Measurements from ENCODE around the gene CSNK1A1. TPM values are rescaled to one million over a fixed set of nuclear protein-coding genes. Genes with fewer than 3 reads are reported as not detected.
"Not testable (repeated sequence)": the region's sequence is repeated elsewhere in the genome, so short reads cannot be mapped to it uniquely, and the experiment has no call there.

CSNK1A1 gene
- total RNA-seq, 2 experiments from 2014 or later: 176 to 187 TPM

DNA sequence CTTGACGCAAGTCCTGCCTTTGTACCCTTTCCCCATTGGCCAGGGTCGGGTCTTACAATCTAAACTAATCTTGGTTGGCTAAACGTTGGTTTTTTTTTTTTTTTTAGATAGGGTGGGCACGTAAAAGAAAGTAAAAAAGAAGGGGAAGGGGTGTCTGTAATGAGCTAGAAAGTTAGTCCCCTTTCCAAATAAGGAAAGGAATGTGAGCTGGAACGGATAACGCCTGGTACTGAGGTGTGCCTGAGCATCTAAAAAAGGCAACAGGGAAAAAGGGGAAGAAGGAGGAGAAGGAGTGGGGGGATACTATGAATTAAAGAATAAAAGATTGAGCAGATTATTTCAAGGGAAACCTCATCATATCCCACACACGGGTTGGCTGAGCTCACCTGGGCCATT, 105.9 kb downstream of the CSNK1A1 start:
- no TSS peak for BruUV-seq (replicated peaks)
- H3K27ac ChIP-seq (ENCODE audit: low read depth, low read length, poor library complexity, severe bottlenecking): no peak overlapping the region
- H3K4me3 ChIP-seq (ENCODE audit: low read depth, low read length, poor library complexity, severe bottlenecking): no peak overlapping the region
- intact Hi-C loops (cut with micrococcal nuclease; ENCODE audit: unreplicated experiment): no loop called here
- TF ChIP-seq, protein P1, sequence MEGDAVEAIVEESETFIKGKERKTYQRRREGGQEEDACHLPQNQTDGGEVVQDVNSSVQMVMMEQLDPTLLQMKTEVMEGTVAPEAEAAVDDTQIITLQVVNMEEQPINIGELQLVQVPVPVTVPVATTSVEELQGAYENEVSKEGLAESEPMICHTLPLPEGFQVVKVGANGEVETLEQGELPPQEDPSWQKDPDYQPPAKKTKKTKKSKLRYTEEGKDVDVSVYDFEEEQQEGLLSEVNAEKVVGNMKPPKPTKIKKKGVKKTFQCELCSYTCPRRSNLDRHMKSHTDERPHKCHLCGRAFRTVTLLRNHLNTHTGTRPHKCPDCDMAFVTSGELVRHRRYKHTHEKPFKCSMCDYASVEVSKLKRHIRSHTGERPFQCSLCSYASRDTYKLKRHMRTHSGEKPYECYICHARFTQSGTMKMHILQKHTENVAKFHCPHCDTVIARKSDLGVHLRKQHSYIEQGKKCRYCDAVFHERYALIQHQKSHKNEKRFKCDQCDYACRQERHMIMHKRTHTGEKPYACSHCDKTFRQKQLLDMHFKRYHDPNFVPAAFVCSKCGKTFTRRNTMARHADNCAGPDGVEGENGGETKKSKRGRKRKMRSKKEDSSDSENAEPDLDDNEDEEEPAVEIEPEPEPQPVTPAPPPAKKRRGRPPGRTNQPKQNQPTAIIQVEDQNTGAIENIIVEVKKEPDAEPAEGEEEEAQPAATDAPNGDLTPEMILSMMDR (conservative IDR thresholded peaks at IDR 0.05; ENCODE audit: low read length): no peak
- no peak for TF ChIP-seq EZH2phosphoT487 (IDR thresholded peaks at IDR 0.05; ENCODE audit: borderline replicate concordance, low read depth, low read length)
- CTCF ChIA-PET (ENCODE audit: unreplicated experiment): interaction anchor here (0.5 to 1.1 kb wide), 4 partner anchors 87 to 918 kb away, joined by 3 to 6 read pairs (median 3); partner anchors contain the start of gene PCYOX1L
- no peaks in the 10 kb centered on the region for H4K20me1 ChIP-seq (ENCODE audit: insufficient read depth, low read length)
- no peak overlapping the region for H2AFZ ChIP-seq (ENCODE audit: low read length)
- H3K4me2 ChIP-seq (ENCODE audit: low read length): no peak overlapping the region
- H3K4me1 ChIP-seq (ENCODE audit: insufficient read depth, low read length, poor library complexity, severe bottlenecking): no peaks in the 10 kb centered on the region
- H3K79me2 ChIP-seq (ENCODE audit: insufficient read depth, low read depth, low read length): no peaks in the 10 kb centered on the region
- DNase-seq (ENCODE audit: low spot score): no peak
- POLR2A ChIA-PET: interaction anchor here (0.6 to 1.5 kb wide), 6 partner anchors 9 to 289 kb away, joined by 3 to 8 read pairs (median 4); partner anchors contain the start of gene CSNK1A1
- no peaks in the 10 kb centered on the region for H3K9me2 ChIP-seq (ENCODE audit: insufficient read depth, low read length)
- H3K9me3 ChIP-seq (ENCODE audit: low read length): no peaks in the 10 kb centered on the region
- no peaks in the 10 kb centered on the region for H3K36me3 ChIP-seq (ENCODE audit: insufficient read depth, low read length)

- H3K9me3 ChIP-seq (ENCODE audit: low read length); H2AFZ ChIP-seq (ENCODE audit: low read length); CTCF ChIA-PET (ENCODE audit: unreplicated experiment); intact Hi-C loops (cut with micrococcal nuclease; ENCODE audit: unreplicated experiment); BruUV-seq (replicated peaks); H3K4me2 ChIP-seq (ENCODE audit: low read length); DNase-seq (ENCODE audit: low spot score); H3K4me3 ChIP-seq (ENCODE audit: low read depth, low read length, poor library complexity, severe bottlenecking); H3K36me3 ChIP-seq (ENCODE audit: insufficient read depth, low read length); H4K20me1 ChIP-seq (ENCODE audit: insufficient read depth, low read length); H3K9me2 ChIP-seq (ENCODE audit: insufficient read depth, low read length); H3K27ac ChIP-seq (ENCODE audit: low read depth, low read length, poor library complexity, severe bottlenecking); H3K4me1 ChIP-seq (ENCODE audit: insufficient read depth, low read length, poor library complexity, severe bottlenecking); H3K79me2 ChIP-seq (ENCODE audit: insufficient read depth, low read depth, low read length): not testable (repeated sequence)
- POLR2A ChIA-PET: interaction anchor here (0.7 to 1.5 kb wide), 5 partner anchors 70 to 603 kb away, joined by 3 to 8 read pairs (median 5); partner anchors contain the start of gene CSNK1A1
Observed at GRCh38 chr5:149444430-149444829, 106.8 kb downstream of the CSNK1A1 start.

- Histone ChIP-seq H3K4me1 (ENCODE audit: insufficient read depth, low read length, poor library complexity, severe bottlenecking) (no peaks in the 10 kb centered on the region), H3K27ac (ENCODE audit: low read depth, low read length, poor library complexity, severe bottlenecking) (no peak overlapping the region), H4K20me1 (ENCODE audit: insufficient read depth, low read length) (no peaks in the 10 kb centered on the region), H3K4me3 (ENCODE audit: low read depth, low read length, poor library complexity, severe bottlenecking) (no peak overlapping the region), H3K79me2 (ENCODE audit: insufficient read depth, low read depth, low read length) (no peaks in the 10 kb centered on the region), H3K9me2 (ENCODE audit: insufficient read depth, low read length) (no peaks in the 10 kb centered on the region), H3K9me3 (ENCODE audit: low read length) (no peaks in the 10 kb centered on the region), H2AFZ (ENCODE audit: low read length) (no peak overlapping the region), H3K4me2 (ENCODE audit: low read length) (no peak overlapping the region), H3K36me3 (ENCODE audit: insufficient read depth, low read length) (no peaks in the 10 kb centered on the region)
- ChIA-PET POLR2A (no interaction called here), CTCF (ENCODE audit: unreplicated experiment) (interaction anchor here (0.6 kb wide), 2 partner anchors 27 to 174 kb away, joined by 3 to 5 read pairs; no protein-coding TSS in a partner anchor)
- intact Hi-C loops (cut with micrococcal nuclease; ENCODE audit: unreplicated experiment): no loop called here
- TF ChIP-seq, protein P1 (conservative IDR thresholded peaks at IDR 0.05; ENCODE audit: low read length): no peak
- no peak for TF ChIP-seq EZH2phosphoT487 (IDR thresholded peaks at IDR 0.05; ENCODE audit: borderline replicate concordance, low read depth, low read length)
- DNase-seq (ENCODE audit: low spot score): no peak
- no TSS peak for BruUV-seq (replicated peaks)
Observed at GRCh38 chr5:149443210-149443609, 108.0 kb downstream of the CSNK1A1 start.
